ENCODE measurements around the gene MARCHF9. TPM values are rescaled to one million over a fixed set of nuclear protein-coding genes. Genes with fewer than 3 reads are reported as not detected.

The MARCHF9 gene
- total RNA-seq, 6 experiments from 2014 or later = 2.1 to 3.9 (median 3.3) TPM

DNA sequence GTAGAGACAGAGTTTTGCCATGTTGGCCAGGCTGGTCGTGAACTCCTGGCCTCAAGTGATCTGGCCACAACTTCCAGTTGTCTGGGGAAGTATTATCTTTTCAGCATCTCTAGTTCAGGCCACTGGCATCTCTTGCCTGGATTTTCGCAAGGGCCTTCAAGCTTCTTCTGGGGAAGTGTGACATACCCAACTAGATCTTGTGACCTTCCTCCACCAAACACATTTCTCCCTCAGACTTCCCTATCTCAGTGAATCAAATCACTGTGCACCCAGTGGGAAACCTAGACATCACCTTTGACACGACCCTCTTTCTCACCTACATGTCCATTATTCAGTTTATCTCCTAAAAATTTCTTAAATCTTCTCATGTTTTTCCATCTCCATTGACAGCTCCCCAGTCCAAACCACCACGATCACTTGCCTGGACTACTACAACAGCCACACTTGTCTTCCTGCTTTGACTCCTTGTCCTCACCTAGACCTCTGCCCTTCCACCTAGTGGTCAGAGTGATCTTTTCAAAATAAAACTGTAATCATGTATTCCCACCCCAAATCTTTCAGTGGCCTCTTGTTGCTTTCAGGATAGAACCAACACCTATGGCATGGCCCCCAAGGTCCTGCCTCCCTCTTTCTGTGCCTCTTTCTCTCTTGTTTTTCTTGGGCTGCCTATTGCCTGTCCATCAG, 20.8 kb downstream of the MARCHF9 start:
- WGBS (ENCODE audit: insufficient coverage, low coverage, low lambda C conversion rate, missing lambda C conversion rate) = 86% methylated on average over 4 of the region's 4 CpGs
- Histone ChIP-seq H3K4me3 (no peak overlapping the region), H3K36me3 (no peaks in the 10 kb centered on the region), H3K4me1 (peaks cover 2 to 10% (median 7%) of the 10 kb centered on the region in 4 donors), H3K27ac (no peak overlapping the region), H3K27me3 (no peaks in the 10 kb centered on the region), H3K9me3 (no peaks in the 10 kb centered on the region)
- intact Hi-C loops (cut with DNase I) = no loop called here
- DNase-seq = no peak
- TF ChIP-seq, protein P1, sequence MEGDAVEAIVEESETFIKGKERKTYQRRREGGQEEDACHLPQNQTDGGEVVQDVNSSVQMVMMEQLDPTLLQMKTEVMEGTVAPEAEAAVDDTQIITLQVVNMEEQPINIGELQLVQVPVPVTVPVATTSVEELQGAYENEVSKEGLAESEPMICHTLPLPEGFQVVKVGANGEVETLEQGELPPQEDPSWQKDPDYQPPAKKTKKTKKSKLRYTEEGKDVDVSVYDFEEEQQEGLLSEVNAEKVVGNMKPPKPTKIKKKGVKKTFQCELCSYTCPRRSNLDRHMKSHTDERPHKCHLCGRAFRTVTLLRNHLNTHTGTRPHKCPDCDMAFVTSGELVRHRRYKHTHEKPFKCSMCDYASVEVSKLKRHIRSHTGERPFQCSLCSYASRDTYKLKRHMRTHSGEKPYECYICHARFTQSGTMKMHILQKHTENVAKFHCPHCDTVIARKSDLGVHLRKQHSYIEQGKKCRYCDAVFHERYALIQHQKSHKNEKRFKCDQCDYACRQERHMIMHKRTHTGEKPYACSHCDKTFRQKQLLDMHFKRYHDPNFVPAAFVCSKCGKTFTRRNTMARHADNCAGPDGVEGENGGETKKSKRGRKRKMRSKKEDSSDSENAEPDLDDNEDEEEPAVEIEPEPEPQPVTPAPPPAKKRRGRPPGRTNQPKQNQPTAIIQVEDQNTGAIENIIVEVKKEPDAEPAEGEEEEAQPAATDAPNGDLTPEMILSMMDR (IDR thresholded peaks at IDR 0.05) = no peak
- TF ChIP-seq POLR2A (IDR thresholded peaks at IDR 0.05) = no peak
- no peak for ATAC-seq

- 81% methylated on average over 2 of the region's 2 CpGs for WGBS (ENCODE audit: insufficient coverage, low coverage, low lambda C conversion rate, missing lambda C conversion rate)
- DNase-seq (no peak), ATAC-seq (no peak)
- H3K27me3 ChIP-seq = no peaks in the 10 kb centered on the region
- no peak overlapping the region for H3K27ac ChIP-seq
- H3K4me3 ChIP-seq = no peak overlapping the region
- no peaks in the 10 kb centered on the region for H3K36me3 ChIP-seq
- H3K9me3 ChIP-seq = no peaks in the 10 kb centered on the region
- intact Hi-C loops (cut with DNase I) = no loop called here
- no peak for TF ChIP-seq POLR2A (IDR thresholded peaks at IDR 0.05)
- TF ChIP-seq, protein P1 (IDR thresholded peaks at IDR 0.05) = no peak
- H3K4me1 ChIP-seq = peaks cover 2 to 7% (median 4%) of the 10 kb centered on the region in 4 donors
Measured at GRCh38 chr12:57776247-57776587, 21.3 kb downstream of the MARCHF9 start.

- intact Hi-C loops (cut with DNase I) = no loop called here
- Histone ChIP-seq H3K9me3 (no peaks in the 10 kb centered on the region), H3K27me3 (no peaks in the 10 kb centered on the region), H3K4me3 (no peak overlapping the region), H3K27ac (no peak overlapping the region), H3K4me1 (peaks cover 2 to 10% (median 3%) of the 10 kb centered on the region in 4 donors), H3K36me3 (no peaks in the 10 kb centered on the region)
- DNase-seq = no peak
- 84% methylated on average over 7 of the region's 7 CpGs for WGBS (ENCODE audit: insufficient coverage, low coverage, low lambda C conversion rate, missing lambda C conversion rate)
- TF ChIP-seq, protein P1 (IDR thresholded peaks at IDR 0.05) = no peak
- TF ChIP-seq POLR2A (IDR thresholded peaks at IDR 0.05) = no peak
- ATAC-seq = no peak
Measured at GRCh38 chr12:57777367-57777766, 22.5 kb downstream of the MARCHF9 start.

DNA sequence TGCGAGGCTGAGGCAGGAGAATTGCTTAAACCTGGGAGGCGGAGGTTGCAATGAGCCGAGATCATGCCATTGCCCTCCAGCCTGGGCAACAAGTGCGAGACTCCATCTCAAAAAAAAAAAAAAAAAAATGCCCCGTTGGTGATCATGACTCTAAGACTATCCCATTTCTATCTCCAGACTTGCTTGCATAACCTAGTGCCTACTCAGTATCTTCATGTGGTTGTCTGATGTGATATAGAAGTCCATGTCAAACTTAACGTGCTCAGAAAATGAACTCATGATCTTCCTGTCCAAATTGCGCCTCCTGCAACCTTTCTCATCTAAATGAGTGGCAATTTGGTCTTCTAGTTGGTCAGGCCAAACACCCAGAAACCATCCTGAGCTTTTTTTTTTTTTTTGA, 23.0 kb downstream of the MARCHF9 start:
- ATAC-seq (no peak), DNase-seq (no peak)
- Histone ChIP-seq H3K27me3 (no peaks in the 10 kb centered on the region), H3K27ac (no peak overlapping the region), H3K4me1 (peaks cover 1 to 10% (median 3%) of the 10 kb centered on the region in 4 donors), H3K9me3 (no peaks in the 10 kb centered on the region), H3K4me3 (no peak overlapping the region), H3K36me3 (no peaks in the 10 kb centered on the region)
- no peak for TF ChIP-seq POLR2A (IDR thresholded peaks at IDR 0.05)
- TF ChIP-seq, protein P1 (IDR thresholded peaks at IDR 0.05) = no peak
- intact Hi-C loops (cut with DNase I) = no loop called here
- WGBS (ENCODE audit: insufficient coverage, low coverage, low lambda C conversion rate, missing lambda C conversion rate) = 86% methylated on average over 6 of the region's 7 CpGs

Measured in right lobe of liver (tissue), 6 donors.